Stimulated activated CD8-positive, alpha-beta memory T cell treated with anti-CD3 and anti-CD28 coated beads, Interleukin-7, amount 100 ng/mL, for 48 hours (primary cell): ENCODE results near the gene SEPTIN5.
"Not testable (repeated sequence)": the region's sequence is repeated elsewhere in the genome, so short reads cannot be mapped to it uniquely, and the experiment has no call there.

Experiments used
- DNase-seq, 2 donors: peaks; one replicate each; pipeline ENCODE4 v3.0.0-alpha.2; 2020; ENCODE audit warnings: low read depth in 1 of 2; ENCODE audit errors: extremely low read depth in 1 of 2

The SEPTIN5 gene

DNA sequence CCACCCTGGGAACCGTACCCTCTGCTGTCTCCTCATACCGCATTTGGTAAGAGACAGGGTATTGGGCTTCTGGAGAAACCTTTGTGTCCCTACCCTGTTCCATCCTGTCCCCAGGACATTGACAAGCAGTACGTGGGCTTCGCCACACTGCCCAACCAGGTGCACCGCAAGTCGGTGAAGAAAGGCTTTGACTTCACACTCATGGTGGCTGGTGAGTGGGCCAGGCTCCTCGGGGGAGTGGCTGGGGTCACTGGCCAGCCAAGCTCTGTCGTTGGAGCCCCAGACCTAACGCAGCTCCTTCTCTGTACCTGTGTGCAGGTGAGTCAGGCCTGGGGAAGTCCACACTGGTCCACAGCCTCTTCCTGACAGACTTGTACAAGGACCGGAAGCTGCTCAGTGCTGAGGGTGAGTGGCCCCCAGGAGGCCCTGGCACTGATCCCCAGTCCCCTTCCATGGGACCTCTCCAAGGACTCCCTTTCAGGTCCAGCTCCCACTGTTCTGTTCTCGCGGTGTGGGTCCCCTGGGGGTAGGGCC is 5.3 kb downstream of the SEPTIN5 start:
- DNase-seq: no peak

GRCh38 chr22:19720150-19720827 is 6.0 kb downstream of the SEPTIN5 start:
- DNase-seq: no peak

DNA sequence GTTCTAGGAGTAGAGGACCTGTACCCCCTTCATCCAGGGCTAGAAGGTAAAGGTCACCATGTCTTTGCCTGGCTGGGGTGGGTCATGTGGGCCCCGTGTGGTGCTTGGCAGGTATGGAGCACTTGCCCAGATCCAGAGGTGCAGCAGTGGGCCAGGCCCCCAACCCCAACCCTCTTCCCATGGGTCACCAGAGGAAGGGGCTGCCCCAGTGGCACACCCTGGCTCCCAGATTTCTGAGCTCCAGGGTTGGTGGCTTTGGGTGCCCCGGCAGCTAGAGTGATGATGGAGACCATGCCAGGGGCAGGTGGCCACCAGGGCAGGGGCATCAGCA is 6.7 kb downstream of the SEPTIN5 start:
- DNase-seq: no peak

DNA sequence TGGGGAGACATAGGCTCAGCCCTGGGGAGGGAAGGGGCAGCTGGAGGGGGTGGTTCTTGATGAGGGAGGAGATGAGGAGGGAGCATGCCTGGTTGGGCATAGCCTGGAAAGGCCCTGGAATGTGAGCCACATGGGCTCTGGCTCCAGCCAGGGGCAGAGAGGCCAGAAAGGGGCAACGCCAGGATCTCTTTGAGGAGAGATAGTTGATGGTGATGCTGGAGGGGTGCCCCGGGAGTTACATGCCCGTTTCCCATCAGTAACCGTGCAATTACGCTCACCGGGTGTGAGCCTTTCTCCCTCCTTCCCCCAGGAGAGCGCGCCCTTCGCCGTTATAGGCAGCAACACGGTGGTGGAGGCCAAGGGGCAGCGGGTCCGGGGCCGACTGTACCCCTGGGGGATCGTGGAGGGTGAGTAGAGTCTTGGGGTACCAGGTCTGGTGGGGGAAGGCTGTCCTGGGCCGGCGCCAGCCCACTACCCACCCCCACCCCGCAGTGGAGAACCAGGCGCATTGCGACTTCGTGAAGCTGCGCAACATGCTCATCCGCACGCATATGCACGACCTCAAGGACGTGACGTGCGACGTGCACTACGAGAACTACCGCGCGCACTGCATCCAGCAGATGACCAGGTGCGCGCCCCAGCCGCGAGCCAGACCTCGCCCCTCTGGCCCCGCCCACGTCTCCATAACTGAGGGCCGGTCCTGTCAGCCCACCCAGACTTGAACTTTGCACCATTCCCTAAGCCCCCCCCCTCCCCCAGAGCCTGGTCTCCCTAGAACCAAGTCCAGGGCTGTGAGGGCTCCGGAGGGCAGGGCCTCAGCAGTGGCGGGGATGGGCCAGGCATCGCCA is 7.3 kb downstream of the SEPTIN5 start:
- no peak for DNase-seq

DNA sequence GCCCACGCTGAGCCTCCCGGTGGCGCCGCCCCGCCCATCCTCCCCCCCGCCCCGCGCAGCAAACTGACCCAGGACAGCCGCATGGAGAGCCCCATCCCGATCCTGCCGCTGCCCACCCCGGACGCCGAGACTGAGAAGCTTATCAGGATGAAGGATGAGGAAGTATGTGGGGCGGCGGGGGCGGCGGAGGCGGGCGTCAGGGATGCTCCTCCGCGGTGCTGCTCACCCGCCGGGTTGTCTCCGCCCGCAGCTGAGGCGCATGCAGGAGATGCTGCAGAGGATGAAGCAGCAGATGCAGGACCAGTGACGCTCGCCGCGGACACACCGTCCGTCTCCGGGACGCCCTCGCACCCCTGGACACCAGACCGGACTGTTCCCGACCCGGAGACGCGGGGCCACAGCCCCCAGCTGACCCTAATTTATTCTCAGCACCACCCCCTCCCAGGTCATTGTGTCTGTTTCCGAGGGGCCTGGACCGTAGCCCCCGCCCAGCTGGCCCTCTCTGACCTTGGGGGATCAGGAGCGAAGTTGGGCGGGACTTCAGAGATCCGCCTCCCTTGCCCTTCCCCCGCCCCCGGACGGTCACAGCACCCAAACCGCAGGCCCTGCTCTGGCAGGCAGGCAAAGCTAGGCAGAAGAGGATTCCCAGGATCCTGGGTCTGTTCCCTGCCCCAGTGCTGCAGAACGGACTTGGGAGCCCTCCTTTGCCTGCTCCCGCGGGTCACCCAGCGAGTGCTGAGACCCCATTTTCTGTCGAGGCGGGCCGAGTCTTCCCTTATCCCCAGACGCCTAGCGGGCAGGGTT is 8.1 kb downstream of the SEPTIN5 start:
- no peak for DNase-seq

GRCh38 chr22:19722982-19723231 is 8.6 kb downstream of the SEPTIN5 start:
- no peak for DNase-seq

- DNase-seq: no peak
Observed at GRCh38 chr22:19723232-19723982, 9.1 kb downstream of the SEPTIN5 start, which contains the start of gene GP1BB. Gene GP1BB (plus strand): TSS chr22:19723539. CDS start chr22:19723570, 31 bp downstream.

- no peak for DNase-seq
Observed at GRCh38 chr22:19723983-19724827, 9.9 kb downstream of the SEPTIN5 start.

- no peak for DNase-seq
Observed at GRCh38 chr22:19724927-19725661, 10.8 kb downstream of the SEPTIN5 start.

- DNase-seq: not testable (repeated sequence)
Observed at GRCh38 chr22:19726064-19726788, 11.9 kb downstream of the SEPTIN5 start.

DNA sequence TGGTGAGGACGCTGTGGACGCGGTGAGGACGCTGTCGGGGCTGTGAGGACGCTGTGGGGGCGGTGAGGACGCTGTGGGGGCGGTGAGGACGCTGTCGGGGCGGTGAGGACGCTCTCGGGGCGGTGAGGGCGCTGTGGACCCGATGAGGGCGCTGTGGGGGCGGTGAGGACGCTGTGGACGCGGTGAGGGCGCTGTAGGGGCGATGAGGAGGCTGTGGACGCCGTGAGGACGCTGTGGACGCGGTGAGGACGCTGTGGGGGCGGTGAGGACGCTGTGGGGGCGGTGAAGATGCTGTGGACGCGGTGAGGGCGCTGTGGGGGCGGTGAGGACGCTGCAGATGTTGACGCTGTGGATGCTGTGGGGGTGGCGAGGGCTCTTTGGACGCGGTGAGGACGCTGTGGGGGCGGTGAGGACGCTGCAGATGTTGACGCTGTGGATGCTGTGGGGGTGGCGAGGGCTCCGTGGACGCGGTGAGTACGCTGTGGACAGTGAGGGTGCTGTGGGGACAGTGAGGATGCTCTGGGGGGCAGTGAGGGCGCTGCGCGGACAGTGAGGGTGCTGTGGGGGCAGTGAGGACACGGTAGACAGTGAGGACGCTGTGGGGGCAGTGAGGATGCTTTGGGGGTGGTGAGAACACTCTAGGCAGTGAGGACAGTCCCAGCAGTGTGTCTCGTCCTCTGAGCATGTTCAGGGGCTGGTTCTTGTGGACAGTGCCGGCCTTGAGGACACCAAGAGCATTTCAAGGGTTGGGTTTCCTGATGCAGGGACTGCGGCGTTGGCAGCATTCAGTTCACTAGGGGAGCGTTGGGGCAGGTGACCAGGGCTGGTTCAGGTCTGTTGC is 13.2 kb downstream of the SEPTIN5 start:
- DNase-seq: no peak

DNA sequence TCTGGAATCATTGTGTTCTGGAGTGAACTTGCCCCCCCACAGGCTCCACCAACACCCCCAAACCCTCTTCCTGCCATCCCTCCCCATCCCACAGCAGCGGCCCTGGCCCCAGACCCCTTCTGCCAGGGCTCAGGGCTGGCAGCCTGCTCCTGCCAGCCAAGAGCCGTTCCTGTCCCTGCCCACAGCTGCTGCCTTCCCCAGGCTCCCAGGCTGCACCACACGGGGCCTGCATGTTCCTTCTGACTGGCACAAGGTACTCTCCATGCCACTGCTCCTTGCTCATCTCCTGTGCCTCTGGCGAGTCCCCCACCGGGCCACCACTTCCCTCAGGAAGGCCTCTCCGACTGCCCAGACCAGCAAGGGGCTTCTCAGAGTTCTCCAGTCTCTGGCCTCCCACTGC is 14.0 kb downstream of the SEPTIN5 start:
- DNase-seq: no peak

DNA sequence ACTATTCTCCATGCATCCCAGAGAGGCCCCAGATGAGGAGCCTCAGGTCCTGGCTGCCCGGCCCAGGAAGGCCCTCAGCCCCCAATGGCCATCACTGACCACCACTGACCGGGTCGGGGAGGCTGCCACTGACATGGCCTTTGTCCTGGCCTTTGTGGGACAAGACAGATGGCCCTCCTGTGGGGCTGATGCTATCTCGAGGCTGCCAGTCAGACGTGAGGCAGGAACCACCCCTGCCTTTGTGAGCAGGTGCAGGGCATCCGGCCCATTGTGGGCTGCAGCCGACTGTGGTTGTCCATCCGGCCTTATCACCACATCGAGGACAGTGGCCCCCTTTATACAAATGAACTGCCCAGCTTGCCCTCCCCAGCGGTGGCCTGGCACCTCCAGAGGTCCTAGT is 14.5 kb downstream of the SEPTIN5 start:
- DNase-seq: no peak

GRCh38 chr22:19729507-19729906 is 15.2 kb downstream of the SEPTIN5 start:
- no peak for DNase-seq

DNA sequence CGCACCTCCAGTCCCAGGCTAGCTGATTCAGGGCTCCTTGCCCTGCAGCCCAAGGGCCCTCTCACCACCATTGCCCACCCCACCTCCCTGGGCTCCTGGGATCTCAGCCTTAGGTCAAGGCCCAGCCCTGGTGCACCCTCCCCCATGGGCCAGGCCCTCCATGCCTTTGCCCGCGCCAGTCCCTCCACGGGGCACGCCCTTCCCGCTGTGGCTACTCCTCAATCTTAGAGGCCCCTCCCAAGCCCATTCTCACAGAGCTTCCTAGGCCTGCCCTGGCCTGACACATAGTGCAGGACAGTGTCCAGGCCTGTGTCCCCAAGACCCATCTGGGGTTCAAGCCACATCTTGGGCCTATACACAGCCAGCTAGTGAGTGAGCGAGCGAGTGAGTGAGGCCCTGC is 15.9 kb downstream of the SEPTIN5 start:
- DNase-seq: no peak

- peak; percentile 59 to 64 for DNase-seq
Observed at GRCh38 chr22:19730655-19731360, 16.5 kb downstream of the SEPTIN5 start.
